OCI-LY3 (cell line): ENCODE measurements around the gene LMAN1.

ENCODE experiments used
- H2AFZ ChIP-seq: fragments of 200-600, 300-600 bp; shearing (Covaris generic); 2 replicates; pipeline ENCODE4 v1.6.0; 2014; ENCODE audit warnings: antibody characterized with exemption, low read depth, low read length
- H3K27ac ChIP-seq: fragments of 200-600, 300-600 bp; sonication (generic); 2 replicates; pipeline ENCODE4 v1.5.1; 2014; ENCODE audit warnings: mild to moderate bottlenecking, low read length, moderate library complexity, mixed read lengths
- H3K27me3 ChIP-seq: fragments of 200-600, 300-600 bp; sonication (generic); 2 replicates; pipeline ENCODE4 v1.6.1; 2014; ENCODE audit warnings: low read depth, low read length, mixed read lengths
- H3K36me3 ChIP-seq: fragments of 200-600, 300-600 bp; sonication (generic); replicated peaks from 2 replicates; pipeline ENCODE3; 2014; ENCODE audit warnings: low read depth, low read length, mixed read lengths
- H3K4me1 ChIP-seq: fragments of 300-600, 200-600 bp; sonication (generic); 2 replicates; pipeline ENCODE4 v1.6.1; 2014; ENCODE audit warnings: low read length, mixed read lengths
- H3K4me2 ChIP-seq: fragments of 200-600, 300-600 bp; sonication (generic); 2 replicates; pipeline ENCODE4 v1.6.1; 2014; ENCODE audit warnings: low read length, mixed read lengths
- H3K4me3 ChIP-seq: fragments of 300-600, 200-600 bp; sonication (generic); 2 replicates; pipeline ENCODE4 v1.5.1; 2014; ENCODE audit warnings: antibody characterized with exemption, mild to moderate bottlenecking, low read length, moderate library complexity
- H3K79me2 ChIP-seq: fragments of 300-600, 200-600 bp; shearing (Covaris generic); 2 replicates; pipeline ENCODE4 v1.6.1; 2014; ENCODE audit warnings: mild to moderate bottlenecking, low read length, mixed read lengths
- H3K9ac ChIP-seq: fragments of 300-600, 200-600 bp; shearing (Covaris generic); 2 replicates; pipeline ENCODE4 v1.6.0; 2014; ENCODE audit warnings: mild to moderate bottlenecking, low read length, moderate library complexity
- H3K9me3 ChIP-seq: fragments of 200-600, 300-600 bp; shearing (Covaris generic); 2 replicates; pipeline ENCODE4 v1.6.1; 2014; ENCODE audit warnings: low read length, mixed read lengths; ENCODE audit not compliant: insufficient read depth
- H4K20me1 ChIP-seq: fragments of 200-600, 300-600 bp; sonication (generic); 2 replicates; pipeline ENCODE4 v1.6.1; 2016; ENCODE audit warnings: low read length, mixed read lengths; ENCODE audit not compliant: insufficient read depth
- CTCF ChIP-seq: fragments of 200-600, 300-600 bp; sonication (generic); IDR thresholded peaks from 2 replicates; pipeline ENCODE4 v1.5.1; 2014; ENCODE audit warnings: antibody characterized with exemption, low read length, low read depth
- EZH2phosphoT487 ChIP-seq: fragments of 200-600 bp; shearing (Covaris generic); IDR thresholded peaks from 2 replicates; pipeline ENCODE4 v1.6.1; 2018; ENCODE audit warnings: antibody characterized with exemption, mixed run types, low read depth

LMAN1 gene

GRCh38 chr18:59381949-59382348 lies 22.9 kb upstream of the LMAN1 start:
- no peak overlapping the region for H3K9ac ChIP-seq
- no peak overlapping the region for H3K27ac ChIP-seq
- no peak overlapping the region for H3K4me2 ChIP-seq
- H3K36me3 ChIP-seq, result no peaks in the 10 kb centered on the region
- no peaks in the 10 kb centered on the region for H3K4me1 ChIP-seq
- no peak for TF ChIP-seq CTCF
- TF ChIP-seq EZH2phosphoT487, result no peak
- H3K9me3 ChIP-seq, result no peaks in the 10 kb centered on the region
- H3K4me3 ChIP-seq, result no peak overlapping the region
- H2AFZ ChIP-seq, result no peak overlapping the region
- H3K79me2 ChIP-seq, result no peaks in the 10 kb centered on the region
- peaks cover 42% of the 10 kb centered on the region for H3K27me3 ChIP-seq
- no peaks in the 10 kb centered on the region for H4K20me1 ChIP-seq

GRCh38 chr18:59380706-59381105 lies 21.6 kb upstream of the LMAN1 start:
- Histone ChIP-seq H3K9ac (no peak overlapping the region), H3K36me3 (no peaks in the 10 kb centered on the region), H3K4me1 (no peaks in the 10 kb centered on the region), H3K4me3 (no peak overlapping the region), H3K9me3 (no peaks in the 10 kb centered on the region), H3K4me2 (no peak overlapping the region), H3K79me2 (no peaks in the 10 kb centered on the region), H2AFZ (no peak overlapping the region), H3K27me3 (peaks cover 50% of the 10 kb centered on the region), H4K20me1 (no peaks in the 10 kb centered on the region), H3K27ac (no peak overlapping the region)
- TF ChIP-seq EZH2phosphoT487 (no peak), CTCF (no peak)

GRCh38 chr18:59379772-59380522 lies 20.9 kb upstream of the LMAN1 start:
- Histone ChIP-seq H3K27me3 (peaks cover 52% of the 10 kb centered on the region), H3K79me2 (no peaks in the 10 kb centered on the region), H3K4me2 (no peak overlapping the region), H4K20me1 (no peaks in the 10 kb centered on the region), H3K9me3 (no peaks in the 10 kb centered on the region), H3K4me1 (no peaks in the 10 kb centered on the region), H3K4me3 (no peak overlapping the region), H3K36me3 (no peaks in the 10 kb centered on the region), H3K9ac (no peak overlapping the region), H3K27ac (no peak overlapping the region), H2AFZ (no peak overlapping the region)
- no peak for TF ChIP-seq CTCF
- TF ChIP-seq EZH2phosphoT487, result no peak

- Histone ChIP-seq H3K27me3 (peaks cover 52% of the 10 kb centered on the region), H3K79me2 (no peaks in the 10 kb centered on the region)
Measured at GRCh38 chr18:59377613-59378337, 18.7 kb upstream of the LMAN1 start.

More at GRCh38 chr18:59377613-59378337, 18.7 kb upstream of the LMAN1 start:
- no peaks in the 10 kb centered on the region for H3K9me3 ChIP-seq
- no peaks in the 10 kb centered on the region for H4K20me1 ChIP-seq
- no peak overlapping the region for H3K4me3 ChIP-seq
- no peak overlapping the region for H2AFZ ChIP-seq
- no peaks in the 10 kb centered on the region for H3K4me1 ChIP-seq
- H3K4me2 ChIP-seq, result no peak overlapping the region
- TF ChIP-seq CTCF (no peak), EZH2phosphoT487 (no peak)
- no peaks in the 10 kb centered on the region for H3K36me3 ChIP-seq
- no peak overlapping the region for H3K27ac ChIP-seq
- H3K9ac ChIP-seq, result no peak overlapping the region
